ENCODE results near the gene PLBD2. TPM values are rescaled to one million over a fixed set of nuclear protein-coding genes. Genes with fewer than 3 reads are reported as not detected.
A peak's percentile ranks its signal among the peaks of the same experiment; 100 is the strongest.

Gene PLBD2
- total RNA-seq, 1 experiment from 2014 or later, result 31.4 TPM

- Histone ChIP-seq H3K4ac (ENCODE audit: low read depth, low read length) (no peak overlapping the region), H3K27me3 (ENCODE audit: insufficient read depth, low read length) (no peaks in the 10 kb centered on the region), H2BK12ac (ENCODE audit: insufficient read length, low read depth, low read length) (no peak overlapping the region), H2BK15ac (ENCODE audit: low read depth, low read length) (no peak overlapping the region), H3K23ac (ENCODE audit: insufficient read length, low read depth, low read length) (no peak overlapping the region), H3K23me2 (ENCODE audit: insufficient read length, low read depth, low read length, poor library complexity, severe bottlenecking) (no peaks in the 10 kb centered on the region), H4K20me1 (ENCODE audit: control insufficient read depth, insufficient read depth, insufficient read length) (no peaks in the 10 kb centered on the region), H3K14ac (ENCODE audit: insufficient read depth, low read length) (no peak overlapping the region), H3K79me1 (ENCODE audit: insufficient read depth, low read depth, low read length, poor library complexity, severe bottlenecking) (peaks cover 2% of the 10 kb centered on the region), H3K4me2 (ENCODE audit: insufficient read depth, insufficient read length, low read length) (no peak overlapping the region), H3K56ac (ENCODE audit: insufficient read length, low read depth, low read length) (no peak overlapping the region), H2BK120ac (ENCODE audit: low read depth, low read length, poor library complexity, severe bottlenecking) (no peak overlapping the region), H4K5ac (ENCODE audit: insufficient read length, low read depth, low read length) (no peak overlapping the region), H3K9ac (ENCODE audit: extremely low read depth, insufficient read length, low read length) (no peak overlapping the region), H3K27ac (ENCODE audit: insufficient read length, low read depth, low read length) (no peak overlapping the region), H3T11ph (ENCODE audit: low read length) (no peak overlapping the region), H4K91ac (ENCODE audit: insufficient read length, low read depth, low read length) (no peak overlapping the region), H2BK5ac (ENCODE audit: insufficient read length, low read length) (no peak overlapping the region), H3K4me1 (ENCODE audit: insufficient read depth, low read length) (no peaks in the 10 kb centered on the region), H3K9me3 (ENCODE audit: control insufficient read depth, low read depth, low read length) (no peaks in the 10 kb centered on the region), H3K79me2 (ENCODE audit: insufficient read depth, low read length) (no peaks in the 10 kb centered on the region), H2BK20ac (ENCODE audit: low read depth, low read length, poor library complexity, severe bottlenecking) (no peak overlapping the region), H4K8ac (replicated peaks; ENCODE audit: insufficient read length, low read depth, low read length) (no peak overlapping the region), H2AK5ac (ENCODE audit: insufficient read length, low read length) (no peak overlapping the region), H3K18ac (ENCODE audit: insufficient read length, low read depth, low read length) (no peak overlapping the region), H2AFZ (ENCODE audit: low read length) (no peak overlapping the region)
- Mint-ChIP-seq H3K4me3 (no peak overlapping the region), H3K36me3 (ENCODE audit: insufficient read depth in 1 of 3, low read depth in 3 of 3) (peaks cover 7 to 21% (median 15%) of the 10 kb centered on the region in 3 experiments; a peak in 6 of 7 replicates), H3K9me3 (no peaks in the 10 kb centered on the region), H3K27me3 (ENCODE audit: low read depth) (no peaks in the 10 kb centered on the region), H3K27ac (peak overlapping the region in 1 of 3 experiments; percentile 27; a peak in 1 of 7 replicates), H3K4me1 (0 out of 4 replicates have a peak, but pooled peaks cover 0 to 2% of the 10 kb centered on the region in 2 experiments)
- TF ChIP-seq CTCF (conservative IDR thresholded peaks at IDR 0.05), result no peak
- no CpG with 5 or more reads among the region's 4 CpGs for WGBS (ENCODE audit: extremely low coverage, insufficient read length, low lambda C conversion rate)
- DNase-seq, result no peak
These were observed 9.9 kb downstream of the PLBD2 start for GRCh38 chr12:113368331-113368730.
